Activated naive CD8-positive, alpha-beta T cell treated with anti-CD3 and anti-CD28 coated beads, Interleukin-2, amount 50 U/mL, for 24 hours (primary cell): Measurements from ENCODE around the gene EFCAB11.

Experiments
- ATAC-seq: fragments of 150-1000 bp; cut with Tn5 transposase; one replicate; pipeline ENCODE4 v1.10.0; 2021
- DNase-seq: peaks from one replicate; pipeline ENCODE4 v3.0.0; 2021
- H3K27ac Mint-ChIP-seq: one replicate; pipeline ENCODE4 v1.8.0; 2021; ENCODE audit warnings: mild to moderate bottlenecking, mixed read lengths
- H3K27me3 Mint-ChIP-seq: one replicate; pipeline ENCODE4 v1.8.0; 2021; ENCODE audit warnings: mixed read lengths
- H3K36me3 Mint-ChIP-seq: one replicate; pipeline ENCODE4 v1.8.0; 2021; ENCODE audit warnings: low read depth, mixed read lengths
- H3K4me1 Mint-ChIP-seq: one replicate; pipeline ENCODE4 v1.8.0; 2021; ENCODE audit warnings: mixed read lengths
- H3K4me3 Mint-ChIP-seq: one replicate; pipeline ENCODE4 v1.8.0; 2021; ENCODE audit warnings: mild to moderate bottlenecking, moderate library complexity, mixed read lengths
- H3K9me3 Mint-ChIP-seq: one replicate; pipeline ENCODE4 v1.8.0; 2021; ENCODE audit warnings: mixed read lengths

EFCAB11 gene

DNA sequence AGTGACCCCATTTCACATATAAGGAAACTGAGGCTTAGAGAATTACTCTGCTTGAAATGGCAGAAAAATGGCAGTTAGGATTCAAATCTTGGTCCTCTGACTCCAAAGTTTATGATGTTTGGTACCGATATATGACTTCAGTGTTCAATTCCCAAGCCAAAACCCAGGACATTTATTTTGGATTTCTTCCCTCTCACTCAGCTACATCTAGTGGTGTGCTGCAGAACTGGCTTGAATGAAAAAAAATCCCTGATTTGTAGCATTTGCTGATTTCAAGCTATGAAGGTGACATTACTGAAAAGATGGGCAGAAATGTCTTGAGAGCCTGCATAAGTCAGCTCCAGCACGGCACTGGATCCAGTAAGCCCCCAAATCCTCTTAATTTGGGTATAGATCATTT lies 106.4 kb downstream of the EFCAB11 start:
- DNase-seq = no peak
- Mint-ChIP-seq H3K9me3 (no peaks in the 10 kb centered on the region), H3K36me3 (no peaks in the 10 kb centered on the region), H3K27ac (no peak overlapping the region), H3K4me3 (no peak overlapping the region), H3K27me3 (no peaks in the 10 kb centered on the region), H3K4me1 (no peaks in the 10 kb centered on the region)
- ATAC-seq = no peak

DNA sequence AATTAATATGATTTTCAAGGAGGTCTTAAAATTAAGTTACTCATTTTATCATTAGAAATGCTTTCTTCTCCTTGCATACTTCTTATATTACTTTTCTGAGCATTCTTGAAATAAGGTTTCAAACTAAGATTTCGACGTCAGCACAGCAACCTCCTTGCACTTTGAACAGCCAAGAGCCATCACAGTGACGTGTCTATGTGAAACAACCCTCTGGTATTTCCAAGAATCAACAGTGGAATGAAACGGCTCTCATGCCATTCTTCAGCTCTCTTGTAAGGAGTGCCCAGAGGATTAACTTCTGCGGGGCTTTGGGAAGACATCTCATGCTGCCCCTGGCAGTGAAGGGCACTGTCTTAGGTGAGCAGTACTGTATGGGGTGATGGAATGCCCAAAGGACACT lies 109.2 kb downstream of the EFCAB11 start:
- no peak for ATAC-seq
- Mint-ChIP-seq H3K4me3 (no peak overlapping the region), H3K27ac (no peak overlapping the region), H3K36me3 (no peaks in the 10 kb centered on the region), H3K4me1 (no peaks in the 10 kb centered on the region), H3K9me3 (no peaks in the 10 kb centered on the region), H3K27me3 (no peaks in the 10 kb centered on the region)
- DNase-seq = no peak

DNA sequence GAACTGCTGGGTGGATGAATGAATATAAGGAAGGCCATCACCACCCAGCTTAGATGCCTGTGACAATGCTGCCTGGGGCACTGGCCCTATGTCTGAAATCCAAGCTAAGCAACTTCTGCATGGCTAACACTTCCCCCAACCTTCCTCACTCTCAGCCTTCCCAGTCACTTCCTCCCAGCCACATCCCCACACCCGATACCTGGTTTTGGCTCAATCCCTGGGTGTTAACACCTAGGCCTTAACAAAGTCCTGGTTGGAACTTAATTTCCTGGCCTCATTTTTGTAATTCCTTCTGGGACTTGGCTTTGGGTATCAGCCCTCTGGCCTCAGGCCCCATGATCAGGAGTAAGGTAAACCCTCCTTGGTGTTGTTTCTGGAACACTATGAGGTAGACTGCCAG lies 110.0 kb downstream of the EFCAB11 start:
- DNase-seq (no peak), ATAC-seq (no peak)
- Mint-ChIP-seq H3K4me3 (no peak overlapping the region), H3K27ac (no peak overlapping the region), H3K9me3 (no peaks in the 10 kb centered on the region), H3K36me3 (no peaks in the 10 kb centered on the region), H3K27me3 (no peaks in the 10 kb centered on the region), H3K4me1 (no peaks in the 10 kb centered on the region)

DNA sequence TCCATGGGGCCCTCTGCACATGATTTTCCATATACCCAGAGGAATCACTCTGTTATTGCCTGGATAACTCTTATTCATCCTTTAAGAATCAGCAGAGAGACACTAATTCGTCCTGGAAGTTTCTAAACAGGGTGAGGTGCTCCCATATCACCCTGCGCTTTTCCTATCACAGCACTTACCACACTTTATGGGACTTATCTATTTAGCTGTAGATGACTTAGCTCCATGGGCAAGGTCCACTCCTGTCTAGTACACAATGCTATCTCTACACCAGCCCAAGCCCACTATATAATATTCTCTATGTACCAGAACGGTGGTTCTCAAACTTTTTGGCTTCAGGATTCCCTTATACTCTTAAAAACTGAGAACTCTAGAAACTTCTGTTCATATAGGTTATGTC lies 111.7 kb downstream of the EFCAB11 start:
- Mint-ChIP-seq H3K27me3 (no peaks in the 10 kb centered on the region), H3K9me3 (peaks cover 6% of the 10 kb centered on the region), H3K27ac (no peak overlapping the region), H3K36me3 (no peaks in the 10 kb centered on the region), H3K4me1 (no peaks in the 10 kb centered on the region), H3K4me3 (no peak overlapping the region)
- DNase-seq = no peak
- ATAC-seq = no peak

GRCh38 chr14:89841851-89842250 lies 112.7 kb downstream of the EFCAB11 start:
- H3K4me3 Mint-ChIP-seq = no peak overlapping the region
- H3K9me3 Mint-ChIP-seq = peaks cover 10% of the 10 kb centered on the region
- no peak for ATAC-seq
- no peaks in the 10 kb centered on the region for H3K27me3 Mint-ChIP-seq
- no peak overlapping the region for H3K27ac Mint-ChIP-seq
- DNase-seq = no peak
- no peaks in the 10 kb centered on the region for H3K36me3 Mint-ChIP-seq
- H3K4me1 Mint-ChIP-seq = no peaks in the 10 kb centered on the region

DNA sequence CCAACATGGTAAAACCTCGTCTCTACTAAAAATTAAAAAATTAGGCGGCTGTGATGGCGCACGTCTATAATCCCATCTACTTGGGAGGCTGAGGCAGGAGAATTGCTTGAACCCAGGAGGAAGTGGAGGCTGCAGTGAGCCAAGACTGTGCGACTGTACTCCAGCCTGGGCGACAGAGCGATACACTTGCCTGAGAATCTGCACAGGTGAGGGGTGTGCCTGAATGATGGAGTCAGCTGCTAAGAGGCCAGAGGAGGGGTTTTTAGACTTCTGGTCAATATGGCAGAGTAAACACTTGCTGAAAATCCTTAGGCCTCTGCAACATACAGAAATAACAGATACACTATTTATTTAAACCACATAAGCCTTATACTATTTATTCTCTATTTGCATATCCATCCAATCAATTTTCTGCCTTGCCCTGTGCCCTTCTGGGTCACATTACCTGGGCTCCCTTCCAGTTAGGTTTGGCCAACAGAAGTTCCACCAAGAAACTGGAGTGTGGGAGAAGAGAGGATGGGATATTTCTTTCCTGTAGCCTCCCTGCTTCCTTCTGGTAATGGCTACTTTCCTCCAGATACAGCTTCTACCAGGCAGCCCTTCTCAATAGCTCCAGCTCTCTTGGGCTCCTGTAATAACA lies 117.6 kb downstream of the EFCAB11 start:
- no peaks in the 10 kb centered on the region for H3K27me3 Mint-ChIP-seq

GRCh38 chr14:89833661-89834060 lies 120.9 kb downstream of the EFCAB11 start:
- Mint-ChIP-seq H3K27ac (no peak overlapping the region), H3K4me1 (no peaks in the 10 kb centered on the region), H3K4me3 (no peak overlapping the region), H3K36me3 (no peaks in the 10 kb centered on the region), H3K9me3 (peaks cover 4% of the 10 kb centered on the region), H3K27me3 (no peaks in the 10 kb centered on the region)
- DNase-seq (no peak), ATAC-seq (no peak)

More for the DNA sequence above, 117.6 kb downstream of the EFCAB11 start:
- ATAC-seq (no peak), DNase-seq (no peak)
- H3K4me1 Mint-ChIP-seq = no peaks in the 10 kb centered on the region
- H3K4me3 Mint-ChIP-seq = no peak overlapping the region
- H3K9me3 Mint-ChIP-seq = peaks cover 10% of the 10 kb centered on the region
- no peaks in the 10 kb centered on the region for H3K36me3 Mint-ChIP-seq
- no peak overlapping the region for H3K27ac Mint-ChIP-seq

GRCh38 chr14:89833120-89833532 lies 121.4 kb downstream of the EFCAB11 start:
- Mint-ChIP-seq H3K4me1 (no peaks in the 10 kb centered on the region), H3K27me3 (no peaks in the 10 kb centered on the region), H3K36me3 (no peaks in the 10 kb centered on the region), H3K27ac (no peak overlapping the region), H3K9me3 (peaks cover 4% of the 10 kb centered on the region), H3K4me3 (no peak overlapping the region)
- no peak for DNase-seq
- ATAC-seq = no peak

GRCh38 chr14:89828471-89829165 lies 125.9 kb downstream of the EFCAB11 start:
- Mint-ChIP-seq H3K4me1 (no peaks in the 10 kb centered on the region), H3K4me3 (no peak overlapping the region), H3K27ac (no peak overlapping the region), H3K9me3 (peaks cover 7% of the 10 kb centered on the region), H3K27me3 (no peaks in the 10 kb centered on the region), H3K36me3 (peaks cover 3% of the 10 kb centered on the region)
- ATAC-seq (no peak), DNase-seq (no peak)

GRCh38 chr14:89827265-89827664 lies 127.3 kb downstream of the EFCAB11 start:
- Mint-ChIP-seq H3K36me3 (peaks cover 7% of the 10 kb centered on the region), H3K4me1 (no peaks in the 10 kb centered on the region), H3K9me3 (peaks cover 16% of the 10 kb centered on the region), H3K27ac (no peak overlapping the region), H3K27me3 (no peaks in the 10 kb centered on the region), H3K4me3 (no peak overlapping the region)
- DNase-seq = no peak
- ATAC-seq = no peak

GRCh38 chr14:89826596-89826995 lies 127.9 kb downstream of the EFCAB11 start:
- Mint-ChIP-seq H3K4me1 (no peaks in the 10 kb centered on the region), H3K36me3 (peaks cover 7% of the 10 kb centered on the region), H3K4me3 (no peak overlapping the region)

DNA sequence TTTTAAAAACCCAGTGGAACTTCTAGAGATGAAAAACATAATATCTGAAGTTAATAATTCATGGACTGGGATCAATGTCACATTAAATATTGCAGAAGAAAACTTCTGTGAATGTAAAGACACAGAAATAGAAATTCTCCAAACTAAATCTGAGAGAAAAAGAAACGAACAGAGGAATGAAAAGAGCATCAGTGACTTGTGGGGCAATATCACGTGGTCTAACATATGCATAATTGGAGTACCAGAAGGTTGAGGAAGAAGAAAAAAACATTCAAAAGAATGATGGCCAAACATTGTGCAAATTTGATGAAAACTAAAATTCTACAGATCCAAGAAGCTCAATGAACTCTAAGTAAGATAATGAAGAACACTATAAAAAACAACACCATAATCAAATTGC lies 130.8 kb downstream of the EFCAB11 start:
- Mint-ChIP-seq H3K36me3 (peaks cover 7% of the 10 kb centered on the region), H3K4me1 (no peaks in the 10 kb centered on the region), H3K27ac (no peak overlapping the region), H3K9me3 (peaks cover 16% of the 10 kb centered on the region), H3K27me3 (no peaks in the 10 kb centered on the region), H3K4me3 (no peak overlapping the region)
- DNase-seq (no peak), ATAC-seq (no peak)

More at GRCh38 chr14:89826596-89826995, 127.9 kb downstream of the EFCAB11 start:
- Mint-ChIP-seq H3K27me3 (no peaks in the 10 kb centered on the region), H3K9me3 (peaks cover 16% of the 10 kb centered on the region), H3K27ac (no peak overlapping the region)
- ATAC-seq = no peak
- DNase-seq = no peak

GRCh38 chr14:89814126-89814525 lies 140.4 kb downstream of the EFCAB11 start:
- no peak for ATAC-seq
- no peaks in the 10 kb centered on the region for H3K27me3 Mint-ChIP-seq

DNA sequence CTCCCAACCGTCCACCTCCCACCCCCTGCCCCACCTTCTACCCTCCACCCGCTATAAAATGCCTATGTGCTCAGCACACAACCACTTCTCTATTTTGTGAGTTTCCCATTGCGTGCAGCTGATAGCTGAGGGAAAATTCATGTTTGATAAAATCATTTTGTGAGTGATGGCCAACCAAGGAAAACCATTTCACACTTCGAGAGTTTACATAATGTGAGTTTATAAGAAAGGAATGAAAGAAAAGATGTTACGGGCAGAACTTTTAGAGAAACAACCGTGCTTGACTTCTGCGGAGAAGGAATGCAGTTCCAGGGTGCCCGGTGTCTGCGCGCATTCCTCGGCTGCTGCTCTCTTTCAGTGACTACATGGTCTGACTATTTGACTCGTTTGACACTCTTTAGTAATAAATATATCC lies 140.9 kb downstream of the EFCAB11 start:
- Mint-ChIP-seq H3K27me3 (no peaks in the 10 kb centered on the region), H3K27ac (no peak overlapping the region), H3K4me1 (no peaks in the 10 kb centered on the region), H3K9me3 (no peaks in the 10 kb centered on the region), H3K36me3 (no peaks in the 10 kb centered on the region), H3K4me3 (no peak overlapping the region)
- no peak for DNase-seq
- no peak for ATAC-seq

More at GRCh38 chr14:89814126-89814525, 140.4 kb downstream of the EFCAB11 start:
- H3K4me3 Mint-ChIP-seq = no peak overlapping the region
- H3K27ac Mint-ChIP-seq = no peak overlapping the region
- no peaks in the 10 kb centered on the region for H3K4me1 Mint-ChIP-seq
- no peak for DNase-seq
- H3K9me3 Mint-ChIP-seq = no peaks in the 10 kb centered on the region
- no peaks in the 10 kb centered on the region for H3K36me3 Mint-ChIP-seq

DNA sequence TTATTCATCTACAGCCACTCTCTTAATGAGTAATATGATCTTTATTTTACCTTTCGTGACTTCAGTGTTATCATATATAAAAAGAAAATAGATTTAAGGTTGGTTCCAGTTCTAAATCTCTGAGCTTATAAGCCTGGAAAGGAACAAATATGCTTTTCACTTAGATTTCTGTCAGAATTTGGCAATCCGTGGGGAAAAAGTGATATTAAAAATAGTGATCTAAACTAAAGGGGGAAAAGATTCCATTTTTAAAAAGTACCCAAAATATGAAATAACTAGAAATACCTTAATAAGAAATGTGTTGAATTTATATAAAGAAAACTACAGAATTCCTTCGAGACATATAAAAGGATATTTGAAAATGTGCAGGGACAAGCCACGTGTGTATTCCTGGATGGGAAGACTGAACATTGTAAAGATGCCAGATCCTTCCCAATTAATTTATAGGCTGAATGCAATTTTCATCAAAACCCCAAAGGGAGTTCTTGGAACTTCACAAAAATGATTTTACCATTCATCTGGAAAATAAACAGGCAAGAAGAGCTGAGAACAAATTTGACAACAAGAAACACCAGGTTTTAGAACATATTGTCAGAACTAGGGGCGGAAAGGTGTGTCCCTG lies 142.5 kb downstream of the EFCAB11 start:
- Mint-ChIP-seq H3K36me3 (no peaks in the 10 kb centered on the region), H3K9me3 (no peaks in the 10 kb centered on the region), H3K27me3 (no peaks in the 10 kb centered on the region), H3K4me3 (no peak overlapping the region), H3K27ac (no peak overlapping the region), H3K4me1 (no peaks in the 10 kb centered on the region)
- DNase-seq = no peak
- ATAC-seq = no peak
